AG04450 (cell line): Measurements from ENCODE around the gene ZBED5. TPM values are rescaled to one million over a fixed set of nuclear protein-coding genes. Genes with fewer than 3 reads are reported as not detected.

Experiments used
- CTCF ChIA-PET: fragments of 300-600, 350-600 bp; formaldehyde crosslinking; extraction: SDS; loops from one replicate; lab custom pipeline; 2022; ENCODE audit warnings: antibody characterized with exemption, inconsistent platforms; lab: Charles Lee
- POLR2A ChIA-PET: fragments of 350-600 bp; formaldehyde crosslinking; extraction: SDS; loops from one replicate; lab custom pipeline; 2021; ENCODE audit warnings: antibody characterized with exemption, inconsistent platforms; lab: Yijun Ruan, JAX
- DNase-seq: peaks from one replicate; pipeline ENCODE4 v3.0.0-alpha.2; 2011; ENCODE audit warnings: low read depth, low spot score
- H3K27ac ChIP-seq: one replicate; pipeline ENCODE4 v1.5.1; 2012; ENCODE audit warnings: low read depth, low read length, control low read depth
- H3K27me3 ChIP-seq: one replicate; pipeline ENCODE4 v1.6.0; 2012; ENCODE audit warnings: low read length; ENCODE audit not compliant: control insufficient read depth, insufficient read depth
- H3K4me3 ChIP-seq: 2 replicates; pipeline ENCODE4 v1.5.1; 2011; ENCODE audit warnings: mild to moderate bottlenecking, low read depth, low read length, control low read depth
- H3K9me3 ChIP-seq: 2 replicates; pipeline ENCODE4 v1.5.1; 2012; ENCODE audit warnings: low read length; ENCODE audit not compliant: control insufficient read depth, insufficient read depth
- polyA plus RNA-seq: library from polyadenylated mRNA; depleted of rRNA; stranded (reverse); fragments of >200 nt; gene quantifications from 2 replicates; pipeline ENCODE4 v1.2.3, GENCODE V29; 2011
- TF ChIP-seq, protein P1 (sequence below): IDR thresholded peaks from 2 replicates; pipeline ENCODE4 v1.5.1; 2011; ENCODE audit warnings: low read depth, low read length, control low read depth, inconsistent platforms

The ZBED5 gene
- polyA plus RNA-seq, 1 experiment, result 87.7 TPM

DNA sequence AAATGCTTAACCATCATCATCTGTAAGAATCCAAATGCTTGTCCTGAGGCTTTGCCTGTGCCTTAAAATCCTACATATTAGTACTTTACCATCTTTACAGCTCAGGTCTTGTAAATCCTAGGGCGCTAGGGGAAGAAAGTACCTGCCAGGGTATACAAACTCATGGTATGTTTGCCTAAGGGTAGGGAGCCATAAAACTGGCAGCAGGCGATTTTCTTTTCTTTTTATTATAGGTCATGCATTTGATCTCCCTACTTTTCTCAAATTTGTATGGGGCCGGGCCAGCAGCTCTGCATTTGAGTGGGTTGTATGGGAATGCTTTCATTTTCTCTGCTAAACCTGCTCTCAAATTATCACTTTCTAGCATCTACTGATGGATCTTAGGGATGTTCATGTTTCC, 24.0 kb upstream of the ZBED5 start:
- ChIA-PET CTCF (no interaction called here), POLR2A (no interaction called here)
- Histone ChIP-seq H3K4me3 (no peak overlapping the region), H3K27me3 (no peaks in the 10 kb centered on the region), H3K27ac (no peak overlapping the region), H3K9me3 (no peaks in the 10 kb centered on the region; the same call in 1 of the 2 replicates)
- TF ChIP-seq, protein P1, sequence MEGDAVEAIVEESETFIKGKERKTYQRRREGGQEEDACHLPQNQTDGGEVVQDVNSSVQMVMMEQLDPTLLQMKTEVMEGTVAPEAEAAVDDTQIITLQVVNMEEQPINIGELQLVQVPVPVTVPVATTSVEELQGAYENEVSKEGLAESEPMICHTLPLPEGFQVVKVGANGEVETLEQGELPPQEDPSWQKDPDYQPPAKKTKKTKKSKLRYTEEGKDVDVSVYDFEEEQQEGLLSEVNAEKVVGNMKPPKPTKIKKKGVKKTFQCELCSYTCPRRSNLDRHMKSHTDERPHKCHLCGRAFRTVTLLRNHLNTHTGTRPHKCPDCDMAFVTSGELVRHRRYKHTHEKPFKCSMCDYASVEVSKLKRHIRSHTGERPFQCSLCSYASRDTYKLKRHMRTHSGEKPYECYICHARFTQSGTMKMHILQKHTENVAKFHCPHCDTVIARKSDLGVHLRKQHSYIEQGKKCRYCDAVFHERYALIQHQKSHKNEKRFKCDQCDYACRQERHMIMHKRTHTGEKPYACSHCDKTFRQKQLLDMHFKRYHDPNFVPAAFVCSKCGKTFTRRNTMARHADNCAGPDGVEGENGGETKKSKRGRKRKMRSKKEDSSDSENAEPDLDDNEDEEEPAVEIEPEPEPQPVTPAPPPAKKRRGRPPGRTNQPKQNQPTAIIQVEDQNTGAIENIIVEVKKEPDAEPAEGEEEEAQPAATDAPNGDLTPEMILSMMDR, result no peak
- DNase-seq, result no peak

GRCh38 chr11:10878408-10879214, 20.8 kb upstream of the ZBED5 start:
- H3K27me3 ChIP-seq, result no peaks in the 10 kb centered on the region
- no peaks in the 10 kb centered on the region for H3K9me3 ChIP-seq
- H3K27ac ChIP-seq, result no peak overlapping the region
- TF ChIP-seq, protein P1, result peak; percentile 85
- ChIA-PET CTCF (interaction anchor here (0.6 to 2.7 kb wide), 27 partner anchors 9 to 137 kb away, joined by 3 to 24 read pairs (median 5); partner anchors contain the start of gene EIF4G2), POLR2A (interaction anchor here (0.9 kb wide), 1 partner anchor 70 kb away, joined by 3 read pairs; the partner anchor contains the start of gene EIF4G2)
- H3K4me3 ChIP-seq, result no peak overlapping the region
- peak; percentile 23 for DNase-seq

- H3K4me3 ChIP-seq, result no peak overlapping the region
- CTCF ChIA-PET, result interaction anchor here (1.7 to 2.6 kb wide), 2 partner anchors 11 to 24 kb away, joined by 6 to 7 read pairs; no protein-coding TSS in a partner anchor
- TF ChIP-seq, protein P1, result no peak
These were observed 18.3 kb upstream of the ZBED5 start for GRCh38 chr11:10876158-10876557.

GRCh38 chr11:10875430-10876021, 17.7 kb upstream of the ZBED5 start:
- DNase-seq, result no peak
- Histone ChIP-seq H3K27me3 (no peaks in the 10 kb centered on the region), H3K27ac (no peak overlapping the region), H3K4me3 (no peak overlapping the region), H3K9me3 (peaks cover 12% of the 10 kb centered on the region)
- ChIA-PET CTCF (interaction anchor here (2.6 kb wide), 1 partner anchor 25 kb away, joined by 7 read pairs; no protein-coding TSS in a partner anchor), POLR2A (no interaction called here)
- TF ChIP-seq, protein P1, result no peak

More at GRCh38 chr11:10876158-10876557, 18.3 kb upstream of the ZBED5 start:
- no peaks in the 10 kb centered on the region for H3K27me3 ChIP-seq
- POLR2A ChIA-PET, result no interaction called here
- no peak overlapping the region for H3K27ac ChIP-seq
- no peak for DNase-seq
- peaks cover 12% of the 10 kb centered on the region for H3K9me3 ChIP-seq
